NT2/D1 (cell line): ENCODE measurements around the gene PRICKLE1.

Source experiments
- YY1 ChIP-seq: IDR thresholded peaks from 2 replicates; pipeline ENCODE4 v1.6.1; 2011; ENCODE audit not compliant: insufficient read length, insufficient read depth
- ZNF274 ChIP-seq: IDR thresholded peaks from 2 replicates; pipeline ENCODE4 v1.6.1; 2011; ENCODE audit warnings: mild to moderate bottlenecking, low read depth, low read length

DNA sequence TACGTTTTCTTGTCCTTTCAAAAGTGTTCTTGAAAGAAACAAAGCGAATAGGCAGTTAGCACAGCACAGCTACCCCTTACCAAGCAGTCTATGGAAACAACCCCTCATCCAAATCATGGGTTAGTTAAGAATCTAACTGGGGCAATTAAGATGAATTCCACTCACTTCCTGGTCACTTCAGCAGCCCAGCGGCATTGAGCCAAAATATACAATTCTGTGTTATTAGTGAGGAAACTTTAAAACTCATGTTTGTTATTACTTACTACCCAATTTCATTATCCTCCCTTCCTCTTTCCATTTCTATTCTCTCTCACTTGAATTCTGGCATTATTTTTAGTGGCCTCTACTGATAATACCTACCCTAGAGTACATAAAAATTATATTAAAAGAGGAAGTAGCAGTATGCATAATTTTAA, 142.2 kb downstream of the PRICKLE1 start:
- TF ChIP-seq YY1 (no peak), ZNF274 (no peak)
